Panc1 (cell line): ENCODE results near the gene CCM2L. TPM values are rescaled to one million over a fixed set of nuclear protein-coding genes. Genes with fewer than 3 reads are reported as not detected.
A peak's percentile ranks its signal among the peaks of the same experiment; 100 is the strongest.

Experiments
- ATAC-seq: fragments of 200-7000 bp; cut with Tn5 transposase; 2 replicates; pipeline ENCODE4 v1.9.1; 2020; ENCODE audit warnings: mild to moderate bottlenecking, moderate library complexity
- BruUV-seq: library from RNA; stranded (reverse); fragments of 400-500 nt; replicated peaks from 2 replicates; lab custom pipeline; 2021; lab: Mats Ljungman, UMichigan
- CTCF ChIA-PET: fragments of 300-600 bp; sonication (Branson Sonifier 250); formaldehyde crosslinking; loops from one replicate; lab custom pipeline; 2022; ENCODE audit warnings: antibody characterized with exemption; lab: Charles Lee
- POLR2A ChIA-PET: fragments of 300-600 bp; sonication (Branson Sonifier 250); formaldehyde crosslinking; loops from one replicate; lab custom pipeline; 2022; ENCODE audit warnings: antibody characterized with exemption; lab: Charles Lee
- DNase-seq: peaks from one replicate; pipeline ENCODE4 v3.0.0-alpha.2; 2010; ENCODE audit warnings: low read depth, low spot score
- H3K27ac ChIP-seq: 2 replicates; pipeline ENCODE4 v1.5.1; 2011; ENCODE audit warnings: mild to moderate bottlenecking, low read length, inconsistent platforms
- H3K27me3 ChIP-seq: fragments of 200-500 bp; sonication (Bioruptor generic); 2 replicates; pipeline ENCODE4 v1.6.0; 2014; ENCODE audit warnings: low read length, inconsistent platforms; ENCODE audit not compliant: control insufficient read depth, insufficient read depth
- H3K36me3 ChIP-seq: fragments of 200-500 bp; sonication (Bioruptor generic); 2 replicates; pipeline ENCODE4 v1.5.1; 2014; ENCODE audit warnings: inconsistent platforms, mild to moderate bottlenecking, low read length, moderate library complexity; ENCODE audit not compliant: control insufficient read depth, insufficient read depth
- H3K4me1 ChIP-seq: 2 replicates; pipeline ENCODE4 v1.5.1; 2011; ENCODE audit warnings: inconsistent platforms, mild to moderate bottlenecking, low read length, moderate library complexity; ENCODE audit not compliant: control insufficient read depth, insufficient read depth
- H3K4me3 ChIP-seq, 2 experiments: 2 replicates each; pipeline ENCODE4 v1.5.1; 2011 to 2012; ENCODE audit warnings: low read depth in 2 of 2, low read length in 2 of 2, mild to moderate bottlenecking in 2 of 2, inconsistent platforms in 1 of 2, moderate library complexity in 1 of 2
- H3K9me3 ChIP-seq: fragments of 200-500 bp; sonication (Bioruptor generic); 2 replicates; pipeline ENCODE4 v1.5.1; 2014; ENCODE audit warnings: low read depth, mild to moderate bottlenecking, inconsistent platforms, low read length, moderate library complexity; ENCODE audit not compliant: control insufficient read depth, insufficient read depth
- POLR2AphosphoS5 ChIP-seq: IDR thresholded peaks from 2 replicates; pipeline ENCODE4 v1.6.1; 2012; ENCODE audit warnings: mild to moderate bottlenecking, low read depth, low read length, moderate library complexity
- SIN3A ChIP-seq: IDR thresholded peaks from 2 replicates; pipeline ENCODE4 v1.6.1; 2012; ENCODE audit warnings: low read depth, mild to moderate bottlenecking, low read length, moderate library complexity, borderline replicate concordance; ENCODE audit not compliant: insufficient read depth
- TCF7L2 ChIP-seq: IDR thresholded peaks from 2 replicates; pipeline ENCODE4 v1.6.1; 2011; ENCODE audit warnings: mild to moderate bottlenecking, low read depth, low read length, inconsistent platforms
- in situ Hi-C: cut with HindIII; loops from 2 replicates; pipeline ENCODE4 v1.10.0; 2016; ENCODE audit warnings: low sequenced_read_pairs, low pct_unique_long_range_greater_than_20kb
- intact Hi-C: fragments of 100-400 bp; cut with micrococcal nuclease; formaldehyde crosslinking; loops from one replicate; pipeline ENCODE4 v1.10.0; 2022; ENCODE audit not compliant: unreplicated experiment
- total RNA-seq: library from RNA; stranded (reverse); gene quantifications from one replicate; pipeline ENCODE4 v1.2.1, GENCODE V29; 2021; ENCODE audit not compliant: unreplicated experiment
- TF ChIP-seq, protein P1 (sequence below): fragments of 450-650 bp; IDR thresholded peaks from 2 replicates; pipeline ENCODE4 v1.5.1; 2017; ENCODE audit warnings: mild to moderate bottlenecking
- TF ChIP-seq, protein P2 (sequence below), 2 experiments: IDR thresholded peaks; 2 replicates each; pipeline ENCODE4 v1.6.1; 2011 to 2012; ENCODE audit warnings: low read depth in 2 of 2, control low read depth in 1 of 2, low read length in 1 of 2, mild to moderate bottlenecking in 1 of 2, moderate library complexity in 1 of 2; ENCODE audit not compliant: insufficient read depth in 1 of 2

CCM2L gene
- total RNA-seq, 1 experiment from 2014 or later, result 45.4 TPM

DNA sequence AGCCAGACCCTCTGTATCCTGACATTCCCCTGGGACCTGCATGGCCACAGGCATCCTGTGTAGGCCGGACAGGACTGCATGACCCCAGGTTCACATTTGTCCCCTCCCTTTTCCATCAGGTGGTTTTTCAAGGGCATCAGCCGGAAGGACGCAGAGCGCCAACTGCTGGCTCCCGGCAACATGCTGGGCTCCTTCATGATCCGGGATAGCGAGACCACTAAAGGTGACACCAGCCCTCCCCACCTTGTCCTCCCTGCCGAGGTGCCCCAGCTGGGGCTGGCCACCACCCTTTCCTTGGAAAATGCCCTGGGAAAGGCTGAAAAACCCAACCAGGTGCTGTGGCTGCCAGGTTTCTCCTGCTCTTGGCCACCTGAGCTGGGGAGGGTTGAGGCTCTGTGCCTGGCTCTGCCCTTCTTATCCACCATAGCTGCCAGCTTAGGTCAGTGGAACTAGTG lies 69.4 kb downstream of the CCM2L start:
- BruUV-seq, result no TSS peak
- ChIA-PET CTCF (no interaction called here), POLR2A (no interaction called here)
- Histone ChIP-seq H3K4me3 (no peak overlapping the region), H3K4me1 (no peaks in the 10 kb centered on the region), H3K27ac (no peak overlapping the region), H3K27me3 (peaks cover 8% of the 10 kb centered on the region), H3K36me3 (no peaks in the 10 kb centered on the region), H3K9me3 (no peaks in the 10 kb centered on the region)
- DNase-seq, result no peak
- intact Hi-C loops, result no loop called here
- in situ Hi-C loops, result loop anchor here (10.0 kb wide), 1 partner anchor 335 kb away; no protein-coding TSS in a partner anchor
- TF ChIP-seq, protein P1, sequence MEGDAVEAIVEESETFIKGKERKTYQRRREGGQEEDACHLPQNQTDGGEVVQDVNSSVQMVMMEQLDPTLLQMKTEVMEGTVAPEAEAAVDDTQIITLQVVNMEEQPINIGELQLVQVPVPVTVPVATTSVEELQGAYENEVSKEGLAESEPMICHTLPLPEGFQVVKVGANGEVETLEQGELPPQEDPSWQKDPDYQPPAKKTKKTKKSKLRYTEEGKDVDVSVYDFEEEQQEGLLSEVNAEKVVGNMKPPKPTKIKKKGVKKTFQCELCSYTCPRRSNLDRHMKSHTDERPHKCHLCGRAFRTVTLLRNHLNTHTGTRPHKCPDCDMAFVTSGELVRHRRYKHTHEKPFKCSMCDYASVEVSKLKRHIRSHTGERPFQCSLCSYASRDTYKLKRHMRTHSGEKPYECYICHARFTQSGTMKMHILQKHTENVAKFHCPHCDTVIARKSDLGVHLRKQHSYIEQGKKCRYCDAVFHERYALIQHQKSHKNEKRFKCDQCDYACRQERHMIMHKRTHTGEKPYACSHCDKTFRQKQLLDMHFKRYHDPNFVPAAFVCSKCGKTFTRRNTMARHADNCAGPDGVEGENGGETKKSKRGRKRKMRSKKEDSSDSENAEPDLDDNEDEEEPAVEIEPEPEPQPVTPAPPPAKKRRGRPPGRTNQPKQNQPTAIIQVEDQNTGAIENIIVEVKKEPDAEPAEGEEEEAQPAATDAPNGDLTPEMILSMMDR, result no peak; the same call in 1 of the 2 replicates
- TF ChIP-seq POLR2AphosphoS5, result no peak
- no peak for TF ChIP-seq SIN3A
- TF ChIP-seq TCF7L2, result no peak
- TF ChIP-seq, protein P2, sequence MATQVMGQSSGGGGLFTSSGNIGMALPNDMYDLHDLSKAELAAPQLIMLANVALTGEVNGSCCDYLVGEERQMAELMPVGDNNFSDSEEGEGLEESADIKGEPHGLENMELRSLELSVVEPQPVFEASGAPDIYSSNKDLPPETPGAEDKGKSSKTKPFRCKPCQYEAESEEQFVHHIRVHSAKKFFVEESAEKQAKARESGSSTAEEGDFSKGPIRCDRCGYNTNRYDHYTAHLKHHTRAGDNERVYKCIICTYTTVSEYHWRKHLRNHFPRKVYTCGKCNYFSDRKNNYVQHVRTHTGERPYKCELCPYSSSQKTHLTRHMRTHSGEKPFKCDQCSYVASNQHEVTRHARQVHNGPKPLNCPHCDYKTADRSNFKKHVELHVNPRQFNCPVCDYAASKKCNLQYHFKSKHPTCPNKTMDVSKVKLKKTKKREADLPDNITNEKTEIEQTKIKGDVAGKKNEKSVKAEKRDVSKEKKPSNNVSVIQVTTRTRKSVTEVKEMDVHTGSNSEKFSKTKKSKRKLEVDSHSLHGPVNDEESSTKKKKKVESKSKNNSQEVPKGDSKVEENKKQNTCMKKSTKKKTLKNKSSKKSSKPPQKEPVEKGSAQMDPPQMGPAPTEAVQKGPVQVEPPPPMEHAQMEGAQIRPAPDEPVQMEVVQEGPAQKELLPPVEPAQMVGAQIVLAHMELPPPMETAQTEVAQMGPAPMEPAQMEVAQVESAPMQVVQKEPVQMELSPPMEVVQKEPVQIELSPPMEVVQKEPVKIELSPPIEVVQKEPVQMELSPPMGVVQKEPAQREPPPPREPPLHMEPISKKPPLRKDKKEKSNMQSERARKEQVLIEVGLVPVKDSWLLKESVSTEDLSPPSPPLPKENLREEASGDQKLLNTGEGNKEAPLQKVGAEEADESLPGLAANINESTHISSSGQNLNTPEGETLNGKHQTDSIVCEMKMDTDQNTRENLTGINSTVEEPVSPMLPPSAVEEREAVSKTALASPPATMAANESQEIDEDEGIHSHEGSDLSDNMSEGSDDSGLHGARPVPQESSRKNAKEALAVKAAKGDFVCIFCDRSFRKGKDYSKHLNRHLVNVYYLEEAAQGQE (IDR thresholded peaks at IDR 0.05; ENCODE audit: insufficient read depth in 1 of 2, low read depth in 2 of 2, low read length in 1 of 2), result no peak
- 0 out of 2 replicates have a peak, but pooled peaks have one; percentile 19 for ATAC-seq

DNA sequence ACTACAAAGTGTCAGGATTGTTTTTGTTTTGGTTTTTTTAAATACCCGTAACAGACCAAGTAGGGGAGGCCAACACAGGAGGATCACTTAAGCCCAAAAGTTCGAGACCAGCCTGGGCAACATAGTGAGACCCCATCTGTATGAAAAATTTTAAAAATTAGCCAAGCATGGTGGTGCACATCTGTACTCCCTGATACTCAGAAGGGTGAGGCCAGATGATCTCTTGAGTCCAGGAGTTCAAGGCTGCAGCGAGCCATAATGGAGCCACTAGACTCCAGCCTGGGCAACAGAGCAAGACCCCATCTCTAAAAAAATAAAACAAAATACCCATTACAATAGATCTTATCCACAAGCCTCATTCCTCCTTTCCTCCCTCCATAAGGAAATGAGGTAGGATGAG lies 70.5 kb downstream of the CCM2L start:
- H3K36me3 ChIP-seq, result no peaks in the 10 kb centered on the region
- no peak overlapping the region for H3K27ac ChIP-seq
- intact Hi-C loops (no loop called here), in situ Hi-C loops (loop anchor here (10.0 kb wide), 1 partner anchor 336 kb away; no protein-coding TSS in a partner anchor)
- no peak overlapping the region for H3K4me3 ChIP-seq
- CTCF ChIA-PET, result interaction anchor here (0.5 kb wide), 1 partner anchor 12 kb away, joined by 3 read pairs; no protein-coding TSS in a partner anchor
- POLR2A ChIA-PET, result no interaction called here
- H3K9me3 ChIP-seq, result no peaks in the 10 kb centered on the region
- no peak for ATAC-seq
- H3K27me3 ChIP-seq, result peaks cover 8% of the 10 kb centered on the region
- TF ChIP-seq POLR2AphosphoS5, result no peak
- TF ChIP-seq, protein P2 (IDR thresholded peaks at IDR 0.05; ENCODE audit: insufficient read depth in 1 of 2, low read depth in 2 of 2, low read length in 1 of 2), result no peak
- TF ChIP-seq TCF7L2, result no peak
- TF ChIP-seq, protein P1, result no peak
- no peak for TF ChIP-seq SIN3A
- BruUV-seq, result no TSS peak
- DNase-seq, result no peak
- H3K4me1 ChIP-seq, result no peaks in the 10 kb centered on the region
